H1 (cell line): Measurements from ENCODE around the gene OR4D11. TPM values are rescaled to one million over a fixed set of nuclear protein-coding genes. Genes with fewer than 3 reads are reported as not detected.

Experiments used
- GTF2F1 ChIP-seq: IDR thresholded peaks from 2 replicates; pipeline ENCODE4 v1.6.1; 2012; ENCODE audit warnings: low read depth, low read length, improper control_type of control experiment, borderline replicate concordance
- KDM4A ChIP-seq: IDR thresholded peaks from one replicate; pipeline ENCODE4 v1.7.1; 2012; ENCODE audit warnings: low read depth, mild to moderate bottlenecking, moderate library complexity, low read length, inconsistent platforms; ENCODE audit not compliant: severe bottlenecking
- MAFK ChIP-seq: IDR thresholded peaks from 2 replicates; pipeline ENCODE4 v1.6.1; 2012; ENCODE audit warnings: low read depth, mild to moderate bottlenecking, improper control_type of control experiment, low read length
- PHF8 ChIP-seq: fragments of 200-600 bp; sonication (generic); conservative IDR thresholded peaks from 2 replicates; pipeline ENCODE4 v1.7.1; 2012; ENCODE audit warnings: low read depth, mild to moderate bottlenecking, inconsistent platforms, low read length, moderate library complexity
- RNF2 ChIP-seq: fragments of 200-900, 300-1000 bp; sonication (generic); IDR thresholded peaks from 2 replicates; pipeline ENCODE4 v1.7.1; 2016; ENCODE audit warnings: borderline replicate concordance, low read depth, mild to moderate bottlenecking, antibody characterized with exemption, low read length; ENCODE audit not compliant: poor library complexity, severe bottlenecking; ENCODE audit errors: missing control alignments
- SIN3A ChIP-seq, 2 experiments: IDR thresholded peaks in 1 of 2; conservative IDR thresholded peaks in 1 of 2; 2 replicates each; pipeline ENCODE4 v1.6.1; 2011 to 2012; ENCODE audit warnings: low read length in 2 of 2, improper control_type of control experiment in 1 of 2, low read depth in 1 of 2, mild to moderate bottlenecking in 1 of 2
- TEAD4 ChIP-seq: IDR thresholded peaks from 2 replicates; pipeline ENCODE4 v1.6.1; 2012; ENCODE audit warnings: low read depth, low read length, inconsistent platforms, mixed read lengths
- polyA plus RNA-seq, 7 experiments: library from polyadenylated mRNA; depleted of rRNA in 3 of 7; stranded (reverse) in 5 of 7; unstranded in 2 of 7; fragments of >200 nt in 5 of 7; fragments of 200-250 nt in 2 of 7; gene quantifications; 1 replicate in 5 of 7; 2 replicates in 1 of 7; 4 replicates in 1 of 7; pipeline versions ENCODE4 v1.2.1 to v1.2.3, GENCODE V29; 2011 to 2013; ENCODE audit warnings: missing spikeins in 2 of 7, mixed read lengths in 2 of 7
- total RNA-seq: library from RNA; stranded (reverse); fragmentation: NEBNext Ultra II Directional; extraction: Animal tissue kit (Norgen Biotek cat#: 25700); gene quantifications from 2 replicates; pipeline ENCODE4 v1.2.1, GENCODE V29; 2021
- TF ChIP-seq, protein P1 (sequence below): IDR thresholded peaks from 2 replicates; pipeline ENCODE4 v1.6.1; 2012; ENCODE audit warnings: inconsistent platforms
- TF ChIP-seq, protein P2 (sequence below): fragments of 300-600 bp; sonication (generic); IDR thresholded peaks from 2 replicates; pipeline ENCODE4 v1.7.1; 2012; ENCODE audit warnings: low read length, moderate library complexity, mild to moderate bottlenecking, inconsistent platforms; ENCODE audit not compliant: insufficient replicate concordance

The OR4D11 gene
- total and polyA plus RNA-seq, 2 of the 8 experiments (the other 6 are each of a cell fraction or from before 2014, with no cell fraction given), result not detected

DNA sequence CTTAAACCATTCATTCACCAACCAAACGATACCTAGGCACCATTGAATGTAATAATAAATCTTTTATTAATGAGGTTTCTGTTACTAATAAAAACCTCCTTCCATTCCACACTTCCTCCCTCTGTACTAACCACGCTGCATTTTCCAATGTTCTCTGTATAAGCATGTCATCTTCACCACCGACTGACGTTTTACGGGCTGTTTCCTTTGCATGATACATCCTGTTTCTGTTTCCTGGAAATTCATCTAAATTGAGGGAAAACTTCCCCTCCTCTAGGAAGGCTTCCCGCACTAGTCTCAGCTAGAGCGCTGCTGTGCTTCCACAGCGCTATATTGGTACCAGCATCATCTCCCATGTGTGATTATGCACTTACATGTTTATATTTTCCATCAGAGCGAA is 28.2 kb upstream of the OR4D11 start (continued):
- TF ChIP-seq PHF8, result no peak
- no peak for TF ChIP-seq KDM4A
- no peak for TF ChIP-seq MAFK
- TF ChIP-seq, protein P1, sequence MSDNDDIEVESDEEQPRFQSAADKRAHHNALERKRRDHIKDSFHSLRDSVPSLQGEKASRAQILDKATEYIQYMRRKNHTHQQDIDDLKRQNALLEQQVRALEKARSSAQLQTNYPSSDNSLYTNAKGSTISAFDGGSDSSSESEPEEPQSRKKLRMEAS, result no peak
- no peak for TF ChIP-seq SIN3A (conservative IDR thresholded peaks at IDR 0.05 in 1 of 2, IDR thresholded peaks at IDR 0.05 in 1 of 2; ENCODE audit: low read depth in 1 of 2, low read length in 2 of 2)
- TF ChIP-seq GTF2F1, result no peak
- no peak for TF ChIP-seq RNF2
- TF ChIP-seq, protein P2, sequence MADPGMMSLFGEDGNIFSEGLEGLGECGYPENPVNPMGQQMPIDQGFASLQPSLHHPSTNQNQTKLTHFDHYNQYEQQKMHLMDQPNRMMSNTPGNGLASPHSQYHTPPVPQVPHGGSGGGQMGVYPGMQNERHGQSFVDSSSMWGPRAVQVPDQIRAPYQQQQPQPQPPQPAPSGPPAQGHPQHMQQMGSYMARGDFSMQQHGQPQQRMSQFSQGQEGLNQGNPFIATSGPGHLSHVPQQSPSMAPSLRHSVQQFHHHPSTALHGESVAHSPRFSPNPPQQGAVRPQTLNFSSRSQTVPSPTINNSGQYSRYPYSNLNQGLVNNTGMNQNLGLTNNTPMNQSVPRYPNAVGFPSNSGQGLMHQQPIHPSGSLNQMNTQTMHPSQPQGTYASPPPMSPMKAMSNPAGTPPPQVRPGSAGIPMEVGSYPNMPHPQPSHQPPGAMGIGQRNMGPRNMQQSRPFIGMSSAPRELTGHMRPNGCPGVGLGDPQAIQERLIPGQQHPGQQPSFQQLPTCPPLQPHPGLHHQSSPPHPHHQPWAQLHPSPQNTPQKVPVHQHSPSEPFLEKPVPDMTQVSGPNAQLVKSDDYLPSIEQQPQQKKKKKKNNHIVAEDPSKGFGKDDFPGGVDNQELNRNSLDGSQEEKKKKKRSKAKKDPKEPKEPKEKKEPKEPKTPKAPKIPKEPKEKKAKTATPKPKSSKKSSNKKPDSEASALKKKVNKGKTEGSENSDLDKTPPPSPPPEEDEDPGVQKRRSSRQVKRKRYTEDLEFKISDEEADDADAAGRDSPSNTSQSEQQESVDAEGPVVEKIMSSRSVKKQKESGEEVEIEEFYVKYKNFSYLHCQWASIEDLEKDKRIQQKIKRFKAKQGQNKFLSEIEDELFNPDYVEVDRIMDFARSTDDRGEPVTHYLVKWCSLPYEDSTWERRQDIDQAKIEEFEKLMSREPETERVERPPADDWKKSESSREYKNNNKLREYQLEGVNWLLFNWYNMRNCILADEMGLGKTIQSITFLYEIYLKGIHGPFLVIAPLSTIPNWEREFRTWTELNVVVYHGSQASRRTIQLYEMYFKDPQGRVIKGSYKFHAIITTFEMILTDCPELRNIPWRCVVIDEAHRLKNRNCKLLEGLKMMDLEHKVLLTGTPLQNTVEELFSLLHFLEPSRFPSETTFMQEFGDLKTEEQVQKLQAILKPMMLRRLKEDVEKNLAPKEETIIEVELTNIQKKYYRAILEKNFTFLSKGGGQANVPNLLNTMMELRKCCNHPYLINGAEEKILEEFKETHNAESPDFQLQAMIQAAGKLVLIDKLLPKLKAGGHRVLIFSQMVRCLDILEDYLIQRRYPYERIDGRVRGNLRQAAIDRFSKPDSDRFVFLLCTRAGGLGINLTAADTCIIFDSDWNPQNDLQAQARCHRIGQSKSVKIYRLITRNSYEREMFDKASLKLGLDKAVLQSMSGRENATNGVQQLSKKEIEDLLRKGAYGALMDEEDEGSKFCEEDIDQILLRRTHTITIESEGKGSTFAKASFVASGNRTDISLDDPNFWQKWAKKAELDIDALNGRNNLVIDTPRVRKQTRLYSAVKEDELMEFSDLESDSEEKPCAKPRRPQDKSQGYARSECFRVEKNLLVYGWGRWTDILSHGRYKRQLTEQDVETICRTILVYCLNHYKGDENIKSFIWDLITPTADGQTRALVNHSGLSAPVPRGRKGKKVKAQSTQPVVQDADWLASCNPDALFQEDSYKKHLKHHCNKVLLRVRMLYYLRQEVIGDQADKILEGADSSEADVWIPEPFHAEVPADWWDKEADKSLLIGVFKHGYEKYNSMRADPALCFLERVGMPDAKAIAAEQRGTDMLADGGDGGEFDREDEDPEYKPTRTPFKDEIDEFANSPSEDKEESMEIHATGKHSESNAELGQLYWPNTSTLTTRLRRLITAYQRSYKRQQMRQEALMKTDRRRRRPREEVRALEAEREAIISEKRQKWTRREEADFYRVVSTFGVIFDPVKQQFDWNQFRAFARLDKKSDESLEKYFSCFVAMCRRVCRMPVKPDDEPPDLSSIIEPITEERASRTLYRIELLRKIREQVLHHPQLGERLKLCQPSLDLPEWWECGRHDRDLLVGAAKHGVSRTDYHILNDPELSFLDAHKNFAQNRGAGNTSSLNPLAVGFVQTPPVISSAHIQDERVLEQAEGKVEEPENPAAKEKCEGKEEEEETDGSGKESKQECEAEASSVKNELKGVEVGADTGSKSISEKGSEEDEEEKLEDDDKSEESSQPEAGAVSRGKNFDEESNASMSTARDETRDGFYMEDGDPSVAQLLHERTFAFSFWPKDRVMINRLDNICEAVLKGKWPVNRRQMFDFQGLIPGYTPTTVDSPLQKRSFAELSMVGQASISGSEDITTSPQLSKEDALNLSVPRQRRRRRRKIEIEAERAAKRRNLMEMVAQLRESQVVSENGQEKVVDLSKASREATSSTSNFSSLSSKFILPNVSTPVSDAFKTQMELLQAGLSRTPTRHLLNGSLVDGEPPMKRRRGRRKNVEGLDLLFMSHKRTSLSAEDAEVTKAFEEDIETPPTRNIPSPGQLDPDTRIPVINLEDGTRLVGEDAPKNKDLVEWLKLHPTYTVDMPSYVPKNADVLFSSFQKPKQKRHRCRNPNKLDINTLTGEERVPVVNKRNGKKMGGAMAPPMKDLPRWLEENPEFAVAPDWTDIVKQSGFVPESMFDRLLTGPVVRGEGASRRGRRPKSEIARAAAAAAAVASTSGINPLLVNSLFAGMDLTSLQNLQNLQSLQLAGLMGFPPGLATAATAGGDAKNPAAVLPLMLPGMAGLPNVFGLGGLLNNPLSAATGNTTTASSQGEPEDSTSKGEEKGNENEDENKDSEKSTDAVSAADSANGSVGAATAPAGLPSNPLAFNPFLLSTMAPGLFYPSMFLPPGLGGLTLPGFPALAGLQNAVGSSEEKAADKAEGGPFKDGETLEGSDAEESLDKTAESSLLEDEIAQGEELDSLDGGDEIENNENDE, result no peak
- no peak for TF ChIP-seq TEAD4
- TF ChIP-seq, all 59 proteins: peak for 0
